HG03066 (cell line): Measurements from ENCODE around the gene SCAPER.

Experiments
- ATAC-seq: cut with Tn5 transposase; IDR thresholded peaks from one replicate; pipeline ENCODE4 v1.9.1; 2021; ENCODE audit warnings: low read depth; ENCODE audit not compliant: unreplicated experiment

The SCAPER gene

GRCh38 chr15:76905013-76905839, at the start of gene SCAPER:
TSS of gene SCAPER (minus strand) at chr15:76905340. CDS start at chr15:76883817, 21,523 bp downstream.
- peak; percentile 75 for ATAC-seq

- ATAC-seq = no peak
Observed at GRCh38 chr15:76954744-76955143, 49.6 kb upstream of the SCAPER start.

DNA sequence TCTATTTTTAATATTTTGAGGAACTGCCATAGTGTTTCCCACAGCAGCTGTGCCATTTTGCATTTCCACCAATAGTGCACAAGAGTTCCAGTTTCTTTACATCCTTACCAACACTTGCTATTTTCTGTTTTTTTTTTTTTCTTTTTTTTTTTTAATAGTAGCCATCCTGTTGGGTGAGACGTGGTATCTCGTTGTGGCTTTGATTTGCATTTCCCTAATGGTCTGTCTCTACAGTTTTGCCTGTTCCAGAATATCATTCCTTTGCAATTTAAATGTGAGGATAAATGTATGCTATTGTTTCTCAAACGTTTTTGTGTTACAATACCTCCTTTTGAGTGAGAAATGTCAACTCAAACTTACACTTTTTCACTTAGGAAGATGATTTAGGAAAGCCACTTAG, 48.8 kb upstream of the SCAPER start:
- no peak for ATAC-seq

DNA sequence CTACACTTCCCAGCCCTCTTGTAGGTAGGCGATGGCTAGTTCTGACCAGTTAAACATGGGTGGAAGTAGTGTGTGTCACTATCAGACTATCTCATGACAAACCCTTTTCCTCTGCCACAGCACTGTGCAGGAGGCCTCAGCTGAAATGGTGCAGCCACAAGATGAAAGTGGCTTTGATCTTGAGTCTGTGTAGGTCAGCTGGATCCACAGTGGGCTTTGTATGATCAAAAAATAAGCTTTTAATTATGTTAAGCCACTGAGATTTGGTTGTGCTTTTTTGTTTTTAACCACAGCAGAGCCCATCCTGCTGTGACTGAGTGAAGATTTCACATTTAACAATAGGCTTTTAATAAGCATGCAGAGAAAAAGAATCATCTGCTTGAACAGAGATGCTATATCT, 46.1 kb upstream of the SCAPER start:
- no peak for ATAC-seq

DNA sequence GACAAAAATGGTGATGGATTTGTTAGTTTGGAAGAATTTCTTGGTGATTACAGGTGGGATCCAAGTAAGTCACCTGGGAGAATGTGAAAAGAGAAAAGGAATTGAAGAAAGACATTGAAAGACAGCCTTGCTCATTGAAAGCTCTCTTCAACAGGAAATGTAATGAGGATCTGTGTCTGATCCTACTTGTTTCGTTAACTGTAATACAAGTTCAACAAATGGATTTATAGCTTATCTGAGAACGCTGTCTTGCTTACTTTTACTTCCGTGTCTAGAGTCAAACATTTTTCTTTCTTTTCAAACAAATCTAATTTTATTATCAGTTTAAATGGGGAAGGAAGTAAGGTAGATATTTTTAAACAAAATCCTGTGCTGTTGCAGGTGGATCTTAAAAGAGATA, 42.3 kb upstream of the SCAPER start:
- no peak for ATAC-seq

DNA sequence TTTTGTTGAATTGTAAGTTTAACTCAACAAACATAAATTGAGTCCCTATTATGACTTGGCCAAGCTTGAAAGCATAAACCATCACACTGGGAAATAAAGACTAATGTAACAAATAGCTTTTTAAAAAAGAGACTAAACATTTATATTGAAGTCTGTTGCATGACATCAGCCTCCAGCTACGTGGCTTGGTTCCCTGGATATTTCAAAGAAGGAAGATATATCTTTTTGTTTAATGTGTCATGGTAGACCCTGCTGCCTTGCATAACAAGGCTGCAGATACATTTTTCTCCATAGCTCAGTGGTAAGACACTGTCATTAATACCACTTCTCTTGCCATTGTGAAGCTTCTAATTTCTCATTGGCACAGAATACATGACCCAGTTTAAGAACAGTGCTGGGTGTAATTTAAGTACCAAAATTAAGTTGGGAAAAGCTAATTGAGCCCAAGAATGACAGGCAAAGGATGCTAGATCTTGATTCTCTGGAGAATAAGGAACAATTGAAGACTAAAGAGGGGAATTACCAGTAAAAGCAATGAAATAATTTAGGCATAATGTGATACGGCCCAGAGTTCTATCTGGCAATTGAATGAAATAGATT, 40.5 kb upstream of the SCAPER start:
- ATAC-seq = no peak

DNA sequence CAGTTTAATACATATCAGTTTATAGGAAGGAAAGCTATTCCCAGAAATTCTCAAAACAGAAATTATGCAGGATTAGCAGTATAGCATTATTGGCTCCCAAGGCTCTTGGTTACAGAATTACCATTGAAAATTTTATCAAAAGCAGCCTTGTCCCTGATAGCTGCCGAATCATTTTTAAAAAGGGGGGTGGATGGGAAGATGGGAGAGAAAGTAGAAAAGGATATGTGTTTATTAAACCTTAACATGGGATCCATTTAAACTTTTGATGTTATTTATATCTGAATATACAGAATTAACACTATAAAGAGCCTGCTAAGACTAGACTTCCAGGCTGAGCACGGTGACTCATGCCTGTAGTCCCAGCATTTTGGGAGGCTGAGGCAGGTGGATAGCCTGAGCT, 37.2 kb upstream of the SCAPER start:
- ATAC-seq = no peak

- ATAC-seq = no peak
Observed at GRCh38 chr15:76941636-76942035, 36.5 kb upstream of the SCAPER start.

DNA sequence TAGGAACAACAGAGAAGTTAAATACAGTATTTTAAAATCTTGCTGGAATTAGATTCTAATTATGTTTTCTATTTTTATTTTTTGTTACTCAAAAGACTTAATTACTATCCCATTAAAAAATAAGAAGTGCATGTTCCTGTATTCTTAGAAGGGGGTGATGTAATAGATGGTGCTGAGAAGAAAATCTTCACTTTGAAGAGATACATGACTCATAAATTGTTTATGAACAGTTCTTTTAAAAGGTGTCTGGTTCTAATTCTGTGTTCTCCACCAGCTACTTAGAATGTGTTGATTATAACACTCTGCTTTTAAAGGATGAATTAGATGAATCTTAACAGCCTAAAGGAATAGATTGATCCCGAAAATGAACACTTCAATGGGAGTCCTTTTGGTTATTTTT, 34.6 kb upstream of the SCAPER start:
- ATAC-seq = no peak

DNA sequence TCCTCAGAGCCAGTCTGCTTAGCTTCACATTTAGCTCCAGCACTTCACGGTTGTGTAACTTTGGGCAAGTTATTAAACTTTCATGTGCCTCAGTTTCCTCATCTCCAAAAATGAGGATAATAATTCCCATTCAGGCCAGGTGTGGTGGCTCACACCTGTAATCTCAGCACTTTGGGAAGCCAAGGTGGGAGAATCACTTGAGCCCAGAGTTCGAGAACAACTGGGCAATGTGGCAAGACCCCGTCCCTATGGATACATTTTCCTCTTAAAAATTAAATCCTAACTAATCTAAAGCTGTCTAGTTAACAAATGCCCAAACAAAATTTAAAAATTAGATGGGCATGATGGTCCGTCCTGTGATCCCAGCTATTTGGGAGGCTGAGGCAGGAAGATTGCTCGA, 33.6 kb upstream of the SCAPER start:
- ATAC-seq = no peak

- no peak for ATAC-seq
Observed at GRCh38 chr15:76936671-76937070, 31.5 kb upstream of the SCAPER start.

DNA sequence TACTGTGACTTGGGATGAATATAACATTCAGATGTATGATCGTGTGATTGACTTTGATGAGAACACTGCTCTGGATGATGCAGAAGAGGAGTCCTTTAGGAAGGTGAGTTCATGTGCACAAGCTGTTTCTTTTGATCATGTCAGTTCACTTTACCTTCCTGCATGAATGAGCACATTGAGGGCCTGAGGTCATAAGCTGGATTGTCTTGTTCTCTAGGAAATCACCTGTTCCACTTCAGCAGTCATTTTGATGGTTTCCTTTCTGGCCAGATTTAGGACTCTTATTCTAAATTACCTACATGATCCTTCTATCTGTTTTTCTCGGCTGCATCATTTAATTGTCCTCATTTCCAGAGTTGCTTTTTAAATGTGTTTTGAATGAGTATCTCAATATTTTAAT, 30.5 kb upstream of the SCAPER start:
- ATAC-seq = no peak

DNA sequence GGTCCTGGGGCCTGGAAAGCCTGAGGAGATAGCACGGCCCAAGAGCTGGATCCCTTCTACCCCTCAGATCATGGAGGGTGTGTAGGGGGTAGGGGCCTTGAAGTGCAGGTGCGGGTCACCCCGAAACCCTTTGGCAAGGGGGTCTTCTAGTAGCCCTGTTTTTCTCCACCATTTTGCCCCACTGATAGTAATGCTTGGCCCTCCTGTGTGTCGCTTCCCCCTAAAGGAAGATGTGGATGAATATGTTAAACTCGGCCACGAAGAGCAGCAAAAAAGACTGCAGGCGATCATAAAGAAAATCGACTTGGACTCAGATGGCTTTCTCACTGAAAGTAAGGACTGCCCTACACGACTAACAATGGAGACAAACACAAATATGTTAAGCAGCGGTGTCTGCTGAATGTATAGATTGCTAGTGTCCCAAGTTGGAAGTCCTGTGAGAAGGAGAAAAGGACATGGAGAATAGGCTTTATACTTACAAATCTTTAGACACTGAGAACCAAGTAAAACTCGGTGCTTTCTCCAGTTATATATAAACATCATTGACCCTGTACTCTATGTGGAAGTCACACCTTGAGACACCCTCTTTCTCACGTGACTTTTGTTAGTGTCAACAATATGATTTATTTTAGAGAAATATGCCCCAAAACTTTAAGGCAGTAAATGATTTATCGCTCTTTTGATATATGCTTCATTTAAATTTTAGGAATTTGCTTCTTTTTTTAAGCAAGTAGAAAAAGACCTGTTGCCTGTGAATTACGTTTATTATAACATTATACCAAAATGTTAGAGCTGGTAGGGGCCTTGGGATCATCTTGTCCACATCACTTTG, 27.2 kb upstream of the SCAPER start:
- ATAC-seq = no peak

- ATAC-seq = peak; percentile 98
Observed at GRCh38 chr15:76931397-76932134, 26.4 kb upstream of the SCAPER start, which contains the start of gene RCN2. TSS of gene RCN2 (plus strand) at chr15:76931749. CDS start at chr15:76931842, 93 bp downstream.

- no peak for ATAC-seq
Observed at GRCh38 chr15:76930831-76931396, 25.8 kb upstream of the SCAPER start.

GRCh38 chr15:76929011-76929760, 24.0 kb upstream of the SCAPER start:
- no peak for ATAC-seq

DNA sequence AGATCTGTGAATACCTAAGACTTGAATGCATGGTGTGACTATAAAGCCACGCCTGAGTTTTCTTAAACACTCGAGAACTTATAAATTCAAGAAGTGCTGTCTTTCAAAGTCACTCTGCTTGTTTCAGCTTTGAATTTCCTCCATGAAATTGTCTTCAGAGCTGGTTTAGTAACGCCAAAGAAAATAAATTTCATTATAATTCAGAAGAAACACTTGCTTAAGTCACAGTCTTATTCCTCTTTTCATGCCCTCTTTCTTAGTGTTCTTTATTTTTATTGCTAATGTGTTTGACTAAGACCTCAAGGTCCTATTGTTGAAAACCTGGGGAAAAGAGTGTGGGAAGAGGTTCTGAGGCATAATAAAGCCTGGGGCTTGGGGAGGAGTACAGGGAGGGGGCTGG, 23.1 kb upstream of the SCAPER start:
- no peak for ATAC-seq

DNA sequence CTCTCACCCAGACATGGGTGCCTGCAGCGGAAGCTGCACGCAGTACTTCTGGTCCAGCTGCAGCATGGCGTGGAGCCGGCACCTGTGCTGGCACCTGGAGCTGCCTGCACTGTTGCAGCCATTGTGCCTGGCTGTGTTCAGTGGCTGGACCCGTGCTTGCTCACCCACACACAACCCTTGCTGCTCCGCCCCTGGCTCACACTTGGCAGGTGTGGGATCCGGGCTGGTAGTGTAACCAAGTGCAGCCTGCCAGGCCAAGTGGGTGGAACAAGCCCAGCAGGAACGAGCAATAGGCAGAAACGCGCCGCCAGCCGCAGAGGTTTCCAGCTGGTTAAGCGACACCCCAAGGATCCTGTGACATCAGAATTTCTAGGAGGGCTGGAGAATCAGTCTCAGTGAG, 11.2 kb upstream of the SCAPER start:
- no peak for ATAC-seq

DNA sequence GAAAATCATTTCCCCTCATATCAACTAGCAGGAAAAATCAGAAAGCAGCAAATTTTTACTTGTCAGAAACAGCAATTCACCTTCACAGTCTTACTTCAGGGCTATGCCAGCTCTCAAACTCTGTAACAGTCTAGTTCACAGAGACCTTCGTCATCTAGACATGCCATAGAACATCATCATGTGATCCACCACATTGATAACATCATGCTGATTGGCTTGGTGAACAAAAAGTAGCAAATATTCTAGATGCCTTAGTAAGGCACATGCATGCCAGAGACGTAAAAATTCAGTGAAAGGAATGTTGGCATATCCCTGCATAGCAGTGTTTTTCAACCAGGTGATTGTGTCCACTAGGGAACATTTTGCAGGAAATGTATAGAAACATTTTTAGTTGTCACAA, 8.6 kb upstream of the SCAPER start:
- ATAC-seq = no peak

DNA sequence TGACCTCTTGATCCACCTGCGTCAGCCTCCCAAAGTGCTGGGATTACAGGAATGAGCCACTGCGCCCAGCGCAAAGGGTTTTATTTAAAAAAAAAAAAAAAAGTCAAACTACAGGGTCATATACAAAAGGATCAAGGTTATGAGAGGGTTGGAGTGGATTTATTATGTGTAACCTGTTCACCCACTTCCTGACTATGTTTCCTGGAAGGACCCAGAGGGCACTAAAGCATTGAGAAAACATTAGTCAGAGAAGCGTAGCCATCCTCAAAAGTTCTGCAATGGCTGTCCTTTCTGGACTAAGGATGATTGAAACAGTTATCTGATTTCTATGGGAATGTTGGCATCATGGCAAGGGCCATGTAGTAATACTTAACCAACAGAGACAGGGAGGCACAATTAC, 7.3 kb upstream of the SCAPER start:
- no peak for ATAC-seq
